Measurements from ENCODE around the gene SLFN11. TPM values are rescaled to one million over a fixed set of nuclear protein-coding genes. Genes with fewer than 3 reads are reported as not detected.
"Not testable (repeated sequence)": the region's sequence is repeated elsewhere in the genome, so short reads cannot be mapped to it uniquely, and the experiment has no call there.

The SLFN11 gene, protein sequence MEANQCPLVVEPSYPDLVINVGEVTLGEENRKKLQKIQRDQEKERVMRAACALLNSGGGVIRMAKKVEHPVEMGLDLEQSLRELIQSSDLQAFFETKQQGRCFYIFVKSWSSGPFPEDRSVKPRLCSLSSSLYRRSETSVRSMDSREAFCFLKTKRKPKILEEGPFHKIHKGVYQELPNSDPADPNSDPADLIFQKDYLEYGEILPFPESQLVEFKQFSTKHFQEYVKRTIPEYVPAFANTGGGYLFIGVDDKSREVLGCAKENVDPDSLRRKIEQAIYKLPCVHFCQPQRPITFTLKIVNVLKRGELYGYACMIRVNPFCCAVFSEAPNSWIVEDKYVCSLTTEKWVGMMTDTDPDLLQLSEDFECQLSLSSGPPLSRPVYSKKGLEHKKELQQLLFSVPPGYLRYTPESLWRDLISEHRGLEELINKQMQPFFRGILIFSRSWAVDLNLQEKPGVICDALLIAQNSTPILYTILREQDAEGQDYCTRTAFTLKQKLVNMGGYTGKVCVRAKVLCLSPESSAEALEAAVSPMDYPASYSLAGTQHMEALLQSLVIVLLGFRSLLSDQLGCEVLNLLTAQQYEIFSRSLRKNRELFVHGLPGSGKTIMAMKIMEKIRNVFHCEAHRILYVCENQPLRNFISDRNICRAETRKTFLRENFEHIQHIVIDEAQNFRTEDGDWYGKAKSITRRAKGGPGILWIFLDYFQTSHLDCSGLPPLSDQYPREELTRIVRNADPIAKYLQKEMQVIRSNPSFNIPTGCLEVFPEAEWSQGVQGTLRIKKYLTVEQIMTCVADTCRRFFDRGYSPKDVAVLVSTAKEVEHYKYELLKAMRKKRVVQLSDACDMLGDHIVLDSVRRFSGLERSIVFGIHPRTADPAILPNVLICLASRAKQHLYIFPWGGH
- 75.7 TPM for total RNA-seq
- long read RNA-seq, full-length matches to known transcripts: 7 of 62 reads
- long read RNA-seq, partial matches to known transcripts: 16 of 62 reads
- long read RNA-seq, other reads (novel, unspliced or antisense): 39 of 62 reads

DNA sequence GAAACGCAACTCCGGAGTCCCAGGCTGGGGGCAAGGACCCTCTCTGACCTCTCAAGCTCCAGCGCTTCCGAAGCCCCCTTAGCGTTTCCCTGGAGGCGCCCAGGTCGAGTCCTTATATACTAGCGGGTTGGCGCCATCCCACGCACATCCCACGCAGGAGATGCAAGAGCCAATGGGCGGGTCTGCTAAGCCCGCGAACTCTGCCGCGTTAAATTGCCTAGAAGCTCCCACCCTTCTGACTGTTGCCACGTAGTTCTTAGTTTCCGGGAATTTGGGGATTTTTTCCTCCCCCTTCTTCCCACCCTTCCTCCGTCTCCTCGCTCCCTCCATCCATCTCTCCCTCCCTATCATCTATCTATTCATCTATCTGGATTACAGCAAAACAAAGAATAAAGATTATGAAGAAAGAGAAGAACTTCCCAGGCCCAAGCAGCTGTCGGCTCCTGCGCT lies at the start of gene SLFN11:
Gene SLFN11, minus strand, starts transcription at position 88 of the 450 bp plus-strand sequence. CDS start 9,814 bp downstream, outside the sequence.
- ATAC-seq (peak; percentile 93), DNase-seq (peak; percentile 89)
- no peaks in the 10 kb centered on the region for H3K36me3 ChIP-seq
- TF ChIP-seq, protein P1, sequence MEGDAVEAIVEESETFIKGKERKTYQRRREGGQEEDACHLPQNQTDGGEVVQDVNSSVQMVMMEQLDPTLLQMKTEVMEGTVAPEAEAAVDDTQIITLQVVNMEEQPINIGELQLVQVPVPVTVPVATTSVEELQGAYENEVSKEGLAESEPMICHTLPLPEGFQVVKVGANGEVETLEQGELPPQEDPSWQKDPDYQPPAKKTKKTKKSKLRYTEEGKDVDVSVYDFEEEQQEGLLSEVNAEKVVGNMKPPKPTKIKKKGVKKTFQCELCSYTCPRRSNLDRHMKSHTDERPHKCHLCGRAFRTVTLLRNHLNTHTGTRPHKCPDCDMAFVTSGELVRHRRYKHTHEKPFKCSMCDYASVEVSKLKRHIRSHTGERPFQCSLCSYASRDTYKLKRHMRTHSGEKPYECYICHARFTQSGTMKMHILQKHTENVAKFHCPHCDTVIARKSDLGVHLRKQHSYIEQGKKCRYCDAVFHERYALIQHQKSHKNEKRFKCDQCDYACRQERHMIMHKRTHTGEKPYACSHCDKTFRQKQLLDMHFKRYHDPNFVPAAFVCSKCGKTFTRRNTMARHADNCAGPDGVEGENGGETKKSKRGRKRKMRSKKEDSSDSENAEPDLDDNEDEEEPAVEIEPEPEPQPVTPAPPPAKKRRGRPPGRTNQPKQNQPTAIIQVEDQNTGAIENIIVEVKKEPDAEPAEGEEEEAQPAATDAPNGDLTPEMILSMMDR (IDR thresholded peaks at IDR 0.05): no peak
- H3K9me3 ChIP-seq: no peaks in the 10 kb centered on the region
- peak within 1 kb of the TSS; percentile 94 for H3K27ac ChIP-seq
- H3K4me3 ChIP-seq: peak within 1 kb of the TSS; percentile 66
- intact Hi-C loops (cut with DNase I): no loop called here
- peaks cover 22% of the 10 kb centered on the region for H3K4me1 ChIP-seq
- H3K27me3 ChIP-seq: no peaks in the 10 kb centered on the region

DNA sequence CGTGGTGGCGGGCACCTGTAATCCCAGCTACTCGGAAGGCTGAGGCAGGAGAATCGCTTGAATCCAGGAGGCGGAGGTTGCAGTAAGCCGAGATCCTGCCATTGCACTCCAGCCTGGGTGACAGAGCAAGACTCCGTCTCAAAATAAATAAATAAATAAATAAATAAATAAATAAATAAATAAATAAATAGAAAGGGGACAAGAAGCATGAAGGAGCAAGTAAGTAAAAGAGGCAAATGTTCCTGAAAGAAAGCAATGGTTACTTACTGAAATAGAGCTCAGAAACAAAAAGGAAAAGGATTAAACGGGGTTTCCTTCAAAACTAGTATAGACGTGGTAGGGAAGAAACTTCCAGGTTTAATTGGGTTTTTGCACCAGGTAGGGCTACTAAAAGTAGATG lies 47.6 kb upstream of the SLFN11 start:
- DNase-seq; H3K9me3 ChIP-seq; H3K27ac ChIP-seq; intact Hi-C loops (cut with DNase I); ATAC-seq; H3K4me1 ChIP-seq; H3K4me3 ChIP-seq; H3K27me3 ChIP-seq: not testable (repeated sequence)
- H3K36me3 ChIP-seq: peaks cover 19% of the 10 kb centered on the region

DNA sequence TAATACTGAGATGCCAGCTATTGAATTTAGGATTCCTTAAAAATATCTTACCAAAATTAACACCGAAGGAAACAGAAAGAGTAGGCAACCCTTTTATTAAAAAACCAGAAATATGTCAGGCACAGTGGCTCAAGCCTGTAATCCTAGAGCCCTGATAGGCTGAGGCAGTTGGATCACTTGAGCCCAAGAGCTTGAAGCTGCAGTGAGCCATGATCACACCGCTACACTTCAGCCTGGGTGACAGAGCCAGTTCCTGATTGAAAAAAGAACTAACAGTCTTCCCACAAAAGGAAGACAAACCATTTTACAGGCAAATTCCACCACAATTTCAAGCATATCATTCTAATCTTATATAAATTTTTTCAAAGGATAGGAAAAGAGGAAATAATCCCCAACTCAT lies 43.2 kb upstream of the SLFN11 start:
- intact Hi-C loops (cut with DNase I): no loop called here
- peaks cover 21% of the 10 kb centered on the region for H3K36me3 ChIP-seq
- H3K4me1 ChIP-seq: no peaks in the 10 kb centered on the region
- H3K27me3 ChIP-seq: no peaks in the 10 kb centered on the region
- ATAC-seq (no peak), DNase-seq (no peak)
- TF ChIP-seq, protein P1 (IDR thresholded peaks at IDR 0.05): no peak
- no peak overlapping the region for H3K27ac ChIP-seq
- H3K9me3 ChIP-seq: no peaks in the 10 kb centered on the region
- no peak overlapping the region for H3K4me3 ChIP-seq

DNA sequence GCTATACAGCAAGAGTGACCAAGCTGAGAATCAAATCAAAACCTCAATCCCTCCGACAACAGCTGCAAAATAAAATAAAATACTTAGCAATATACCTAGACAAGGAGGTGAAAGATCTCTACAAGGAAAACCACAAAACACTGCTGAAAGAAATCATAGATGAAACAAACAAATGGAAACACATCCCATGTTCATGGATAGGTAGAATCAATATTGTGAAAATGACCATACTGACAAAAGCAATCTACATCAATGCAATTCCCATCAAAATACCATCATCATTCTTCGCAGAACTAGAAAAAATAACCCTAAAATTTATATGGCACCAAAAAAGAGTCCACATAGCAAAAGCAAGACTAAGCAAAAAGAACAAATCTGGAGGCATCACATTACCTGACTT lies 41.3 kb upstream of the SLFN11 start:
- intact Hi-C loops (cut with DNase I); H3K4me3 ChIP-seq; H3K4me1 ChIP-seq; H3K9me3 ChIP-seq; H3K27me3 ChIP-seq; DNase-seq; H3K27ac ChIP-seq; ATAC-seq: not testable (repeated sequence)
- peaks cover 35% of the 10 kb centered on the region for H3K36me3 ChIP-seq

DNA sequence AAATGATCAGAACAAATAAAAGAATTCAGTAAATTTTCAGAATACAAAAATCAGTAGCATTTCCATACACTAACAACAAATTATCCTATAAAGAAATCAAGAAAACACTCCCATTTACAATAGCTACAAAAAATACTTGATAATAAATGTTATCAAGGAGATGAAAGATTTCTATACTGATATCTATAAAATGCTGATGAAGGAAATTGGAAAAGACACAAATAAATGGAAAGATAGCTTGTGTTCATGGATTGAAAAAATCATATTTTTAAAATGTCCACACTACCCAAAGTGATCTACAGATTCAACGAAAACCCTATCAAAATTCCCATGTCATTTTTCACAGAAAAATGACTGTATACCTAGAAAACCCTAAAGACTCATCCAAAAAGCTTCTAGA lies 40.8 kb upstream of the SLFN11 start:
- H3K36me3 ChIP-seq: peaks cover 32% of the 10 kb centered on the region
- TF ChIP-seq, protein P1 (IDR thresholded peaks at IDR 0.05): no peak
- intact Hi-C loops (cut with DNase I): no loop called here

DNA sequence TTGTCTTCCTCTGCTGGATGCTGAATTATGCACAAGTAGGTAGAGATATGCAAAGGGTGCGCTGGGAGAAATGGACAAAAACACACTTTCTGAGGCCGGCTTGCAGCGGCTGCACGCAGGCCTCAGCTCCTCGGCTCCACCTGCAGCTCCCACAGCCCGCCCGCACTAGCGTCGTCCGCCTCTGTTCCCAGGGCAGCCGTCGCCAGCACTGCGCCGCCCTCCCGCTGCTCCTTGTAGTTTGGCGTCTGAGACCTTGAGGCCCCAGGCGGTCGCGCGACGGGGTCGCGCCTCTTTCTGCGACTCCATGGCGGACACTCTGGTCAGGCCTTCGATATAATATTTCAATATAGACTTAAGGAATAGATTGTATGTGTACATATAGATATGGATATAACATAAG lies 34.1 kb upstream of the SLFN11 start:
- intact Hi-C loops (cut with DNase I): no loop called here
- Histone ChIP-seq H3K36me3 (peaks cover 36% of the 10 kb centered on the region), H3K27me3 (no peaks in the 10 kb centered on the region), H3K4me1 (no peaks in the 10 kb centered on the region), H3K27ac (no peak overlapping the region), H3K4me3 (no peak overlapping the region), H3K9me3 (no peaks in the 10 kb centered on the region)
- DNase-seq (no peak), ATAC-seq (no peak)
- TF ChIP-seq, protein P1 (IDR thresholded peaks at IDR 0.05): no peak

More for the DNA sequence above, 40.8 kb upstream of the SLFN11 start:
- Histone ChIP-seq H3K9me3 (no peaks in the 10 kb centered on the region), H3K4me3 (no peak overlapping the region), H3K4me1 (no peaks in the 10 kb centered on the region), H3K27ac (no peak overlapping the region), H3K27me3 (no peaks in the 10 kb centered on the region)
- ATAC-seq (no peak), DNase-seq (no peak)
